RWPE2 (cell line): Measurements from ENCODE around the gene PRMT5.
"Not testable (repeated sequence)": the region's sequence is repeated elsewhere in the genome, so short reads cannot be mapped to it uniquely, and the experiment has no call there.

ENCODE experiments used
- ATAC-seq: fragments of 200-7000 bp; cut with Tn5 transposase; 3 replicates; pipeline ENCODE4 v1.9.1; 2021; ENCODE audit warnings: low read depth
- DNase-seq: peaks from one replicate; pipeline ENCODE4 v3.0.0-alpha.2; 2020; ENCODE audit warnings: low spot score
- H3K27ac ChIP-seq: fragments of 450-650 bp; 2 replicates; pipeline ENCODE4 v1.5.1; 2017; ENCODE audit warnings: mild to moderate bottlenecking; ENCODE audit not compliant: poor library complexity, severe bottlenecking
- H3K27me3 ChIP-seq: fragments of 250-450 bp; sonication (Bioruptor Pico); 2 replicates; pipeline ENCODE4 v1.5.1; 2021; ENCODE audit warnings: mild to moderate bottlenecking, moderate library complexity; ENCODE audit not compliant: insufficient read depth, poor library complexity, severe bottlenecking
- H3K36me3 ChIP-seq: fragments of 250-450 bp; sonication (Bioruptor Pico); 2 replicates; pipeline ENCODE4 v1.5.1; 2020; ENCODE audit warnings: low read depth, mild to moderate bottlenecking, moderate library complexity
- H3K4me1 ChIP-seq: fragments of 250-450 bp; sonication (Bioruptor Pico); 2 replicates; pipeline ENCODE4 v1.5.1; 2021; ENCODE audit warnings: mild to moderate bottlenecking, moderate library complexity; ENCODE audit not compliant: insufficient read depth, poor library complexity, severe bottlenecking
- H3K4me3 ChIP-seq: fragments of 250-450 bp; sonication (Bioruptor Pico); 2 replicates; pipeline ENCODE4 v1.5.1; 2021; ENCODE audit warnings: mild to moderate bottlenecking, moderate library complexity; ENCODE audit not compliant: severe bottlenecking
- H3K9me3 ChIP-seq: fragments of 250-450 bp; sonication (Bioruptor Pico); 2 replicates; pipeline ENCODE4 v1.5.1; 2021; ENCODE audit warnings: mild to moderate bottlenecking, moderate library complexity; ENCODE audit not compliant: severe bottlenecking
- TF ChIP-seq, protein P1 (sequence below): fragments of 450-650 bp; IDR thresholded peaks from one replicate; pipeline ENCODE4 v1.5.1; 2017; ENCODE audit warnings: mild to moderate bottlenecking, moderate library complexity; ENCODE audit not compliant: poor library complexity, severe bottlenecking

PRMT5 gene

DNA sequence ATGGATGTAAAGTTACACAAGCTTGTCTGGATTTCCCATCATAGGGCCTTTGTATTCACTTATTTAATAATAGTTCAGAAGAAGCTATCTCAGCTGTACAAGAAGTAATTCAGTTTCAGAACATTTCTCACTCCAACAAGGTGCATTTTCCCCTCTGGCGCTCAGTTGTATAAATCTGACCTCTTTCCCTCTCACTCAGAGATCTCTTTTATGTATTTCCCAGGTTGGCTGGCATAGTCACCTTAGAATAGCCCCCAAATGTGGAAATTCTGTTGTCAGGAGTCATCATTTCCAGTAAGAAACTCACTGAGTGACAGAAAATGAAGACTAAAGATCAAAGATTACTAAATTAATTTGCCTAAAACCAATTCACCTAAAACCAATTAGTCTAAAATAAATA, 42.0 kb upstream of the PRMT5 start:
- Histone ChIP-seq H3K36me3 (peaks cover 73% of the 10 kb centered on the region), H3K4me1 (peaks cover 24% of the 10 kb centered on the region), H3K27me3 (no peaks in the 10 kb centered on the region), H3K27ac (peak overlapping the region; percentile 100), H3K4me3 (no peak overlapping the region), H3K9me3 (no peaks in the 10 kb centered on the region)
- TF ChIP-seq, protein P1, sequence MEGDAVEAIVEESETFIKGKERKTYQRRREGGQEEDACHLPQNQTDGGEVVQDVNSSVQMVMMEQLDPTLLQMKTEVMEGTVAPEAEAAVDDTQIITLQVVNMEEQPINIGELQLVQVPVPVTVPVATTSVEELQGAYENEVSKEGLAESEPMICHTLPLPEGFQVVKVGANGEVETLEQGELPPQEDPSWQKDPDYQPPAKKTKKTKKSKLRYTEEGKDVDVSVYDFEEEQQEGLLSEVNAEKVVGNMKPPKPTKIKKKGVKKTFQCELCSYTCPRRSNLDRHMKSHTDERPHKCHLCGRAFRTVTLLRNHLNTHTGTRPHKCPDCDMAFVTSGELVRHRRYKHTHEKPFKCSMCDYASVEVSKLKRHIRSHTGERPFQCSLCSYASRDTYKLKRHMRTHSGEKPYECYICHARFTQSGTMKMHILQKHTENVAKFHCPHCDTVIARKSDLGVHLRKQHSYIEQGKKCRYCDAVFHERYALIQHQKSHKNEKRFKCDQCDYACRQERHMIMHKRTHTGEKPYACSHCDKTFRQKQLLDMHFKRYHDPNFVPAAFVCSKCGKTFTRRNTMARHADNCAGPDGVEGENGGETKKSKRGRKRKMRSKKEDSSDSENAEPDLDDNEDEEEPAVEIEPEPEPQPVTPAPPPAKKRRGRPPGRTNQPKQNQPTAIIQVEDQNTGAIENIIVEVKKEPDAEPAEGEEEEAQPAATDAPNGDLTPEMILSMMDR: no peak
- ATAC-seq (no peak), DNase-seq (no peak)

DNA sequence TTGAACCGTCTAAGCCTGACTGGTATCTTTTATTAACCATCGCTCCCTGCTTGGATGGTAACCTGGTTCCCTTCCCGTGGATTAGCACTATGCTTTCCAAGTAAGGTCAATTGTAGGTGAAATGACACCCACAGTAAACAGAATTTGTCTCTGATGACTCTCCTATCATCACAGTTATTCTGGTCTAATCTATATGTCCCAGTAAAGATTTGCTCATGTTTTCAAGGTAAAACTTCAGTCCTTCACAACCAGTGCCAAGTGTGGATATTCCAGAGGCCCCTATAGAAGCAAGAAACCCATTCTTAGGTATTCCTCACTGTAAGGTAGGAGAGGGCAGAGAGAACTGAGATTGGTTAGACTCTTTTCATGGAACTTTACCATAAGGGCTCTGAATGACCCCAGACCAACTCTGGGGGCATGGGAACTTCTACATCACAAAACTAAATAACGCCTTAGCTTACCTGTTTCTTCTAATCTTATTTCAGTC, 37.6 kb upstream of the PRMT5 start:
- TF ChIP-seq, protein P1: no peak
- Histone ChIP-seq H3K9me3 (no peaks in the 10 kb centered on the region), H3K4me3 (no peak overlapping the region), H3K27ac (peak overlapping the region; percentile 100), H3K36me3 (peaks cover 30% of the 10 kb centered on the region), H3K4me1 (no peaks in the 10 kb centered on the region), H3K27me3 (no peaks in the 10 kb centered on the region)
- ATAC-seq: peak; percentile 7; the same call in 2 of the 3 replicates
- no peak for DNase-seq

DNA sequence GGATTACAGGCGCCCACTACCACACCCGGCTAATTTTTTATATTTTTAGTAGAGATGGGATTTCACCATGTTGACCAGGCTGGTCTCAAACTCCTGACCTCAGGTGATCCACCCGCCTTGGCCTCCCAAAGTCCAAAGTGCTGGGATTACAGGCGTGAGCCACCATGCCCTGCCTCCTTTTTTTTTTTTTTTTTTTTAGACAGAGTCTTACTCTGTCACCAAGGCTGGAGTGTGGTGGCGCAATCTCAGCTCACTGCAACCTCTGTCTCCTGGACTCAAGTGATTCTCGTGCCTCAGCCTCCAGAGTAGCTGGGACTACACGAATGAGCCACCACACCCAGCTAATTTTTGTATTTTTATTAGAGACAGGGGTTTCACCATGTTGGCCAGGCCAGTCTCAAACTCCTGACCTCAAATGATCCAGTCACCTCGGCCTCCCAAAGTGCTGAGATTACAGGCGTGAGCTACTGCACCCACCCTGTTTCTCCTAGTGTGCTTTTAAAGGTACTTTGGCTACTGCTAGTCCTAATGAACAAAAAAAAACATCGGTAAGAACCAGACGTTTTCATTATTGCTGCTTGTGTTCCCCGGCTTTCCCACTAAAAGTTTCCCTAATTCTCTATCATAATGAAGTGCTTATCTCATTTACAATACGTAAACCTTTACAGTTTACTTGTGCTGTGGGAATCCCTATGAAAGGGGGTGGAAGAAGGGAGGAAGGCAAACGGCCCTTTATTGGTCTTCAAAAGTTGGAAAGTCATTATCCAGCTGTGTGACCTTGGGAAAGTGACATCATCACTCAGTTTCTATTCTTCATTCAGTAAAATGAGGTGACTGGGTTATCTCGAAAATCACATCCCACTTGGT, 37.0 kb upstream of the PRMT5 start:
- DNase-seq: not testable (repeated sequence)
- H3K27ac ChIP-seq: peak overlapping the region; percentile 100
- peak; percentile 4; the same call in 1 of the 3 replicates for ATAC-seq

DNA sequence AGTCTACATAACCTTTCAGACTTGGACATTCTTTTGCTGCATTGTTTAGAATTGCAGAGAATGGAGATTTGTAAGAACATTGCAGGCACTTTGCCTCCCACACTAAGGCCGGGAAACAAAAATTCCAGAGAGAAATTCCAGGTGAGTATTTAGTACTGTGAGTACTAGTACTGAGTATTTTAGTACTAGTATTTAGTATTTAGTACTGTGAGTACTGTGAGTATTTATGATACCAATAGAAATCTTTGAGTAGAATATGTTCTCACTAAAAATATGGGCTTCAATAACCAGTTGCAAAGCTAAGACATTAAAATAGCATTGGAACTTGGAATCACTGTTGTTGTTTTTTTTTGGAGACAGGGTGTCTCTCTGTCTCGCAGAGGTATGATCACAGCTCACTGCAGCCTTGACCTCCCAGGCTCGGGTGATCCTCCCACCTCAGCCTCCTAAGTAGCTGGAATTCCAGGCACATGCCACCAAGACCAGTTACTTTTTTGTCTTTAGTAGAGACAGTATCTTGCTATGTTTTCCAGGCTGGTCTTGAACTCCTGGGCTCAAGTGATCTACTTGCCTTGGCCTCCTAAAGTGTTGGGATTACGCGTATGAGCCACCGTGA, 33.0 kb upstream of the PRMT5 start:
- Histone ChIP-seq H3K36me3 (no peaks in the 10 kb centered on the region), H3K27me3 (no peaks in the 10 kb centered on the region), H3K27ac (no peak overlapping the region), H3K4me1 (no peaks in the 10 kb centered on the region), H3K4me3 (no peak overlapping the region), H3K9me3 (no peaks in the 10 kb centered on the region)
- no peak for DNase-seq
- TF ChIP-seq, protein P1: no peak
- ATAC-seq: no peak

More for the DNA sequence above, 37.0 kb upstream of the PRMT5 start:
- H3K4me3 ChIP-seq, H3K27me3 ChIP-seq, H3K4me1 ChIP-seq, H3K9me3 ChIP-seq: not testable (repeated sequence)
- peaks cover 23% of the 10 kb centered on the region for H3K36me3 ChIP-seq

DNA sequence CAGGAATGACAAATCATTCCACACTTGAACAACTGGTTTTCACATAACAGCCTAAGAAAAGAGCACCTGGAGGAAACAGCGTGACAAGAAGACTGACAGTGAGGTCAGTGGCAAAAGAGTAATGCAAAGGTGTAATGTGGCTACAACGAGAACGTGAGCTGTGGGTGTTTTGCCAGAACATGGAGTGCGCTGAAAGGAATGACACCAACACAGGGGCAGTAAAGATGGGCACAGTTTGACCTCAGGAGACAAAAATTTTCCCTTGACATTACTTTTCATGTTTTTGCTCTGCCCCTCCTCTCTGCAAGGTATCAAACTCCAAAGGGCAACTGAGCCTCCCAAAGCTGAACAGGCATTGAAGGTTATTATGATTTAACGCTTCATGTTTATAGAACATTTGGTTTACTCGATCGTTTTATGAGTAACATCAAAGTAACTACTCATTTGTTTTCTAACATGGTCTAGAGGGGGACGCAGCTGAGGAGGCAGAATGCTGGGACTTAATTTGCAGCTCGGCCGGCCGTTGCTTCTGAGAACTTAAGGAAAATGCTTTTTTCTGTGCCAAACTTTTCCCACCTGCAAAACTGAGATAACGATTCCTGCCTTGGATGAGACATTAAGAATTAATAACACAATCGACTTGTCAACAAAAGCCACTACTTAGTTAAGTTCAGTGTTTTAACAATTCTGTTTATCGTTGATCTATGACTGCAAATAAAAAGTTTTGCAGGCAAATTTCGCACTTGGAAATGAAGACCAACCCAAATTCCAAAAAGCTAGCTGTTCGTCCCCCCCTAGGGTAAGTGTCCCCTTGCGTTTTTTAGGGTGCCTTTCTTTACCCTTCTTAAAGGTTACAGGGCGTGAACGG, 26.8 kb upstream of the PRMT5 start:
- H3K27ac ChIP-seq: peak overlapping the region; percentile 78
- peaks cover 39% of the 10 kb centered on the region for H3K36me3 ChIP-seq
- H3K9me3 ChIP-seq: no peaks in the 10 kb centered on the region
- ATAC-seq: no peak
- peak overlapping the region; percentile 54 for H3K4me3 ChIP-seq
- TF ChIP-seq, protein P1: no peak
- H3K27me3 ChIP-seq: no peaks in the 10 kb centered on the region
- DNase-seq: no peak
- H3K4me1 ChIP-seq: peaks cover 9% of the 10 kb centered on the region
